ENCODE results near the gene ATF5. TPM values are rescaled to one million over a fixed set of nuclear protein-coding genes. Genes with fewer than 3 reads are reported as not detected.

Gene ATF5
- total and polyA plus RNA-seq, 2 of the 8 experiments (the other 6 are each of a cell fraction or from before 2014, with no cell fraction given) = 6.2 to 13.1 TPM

DNA sequence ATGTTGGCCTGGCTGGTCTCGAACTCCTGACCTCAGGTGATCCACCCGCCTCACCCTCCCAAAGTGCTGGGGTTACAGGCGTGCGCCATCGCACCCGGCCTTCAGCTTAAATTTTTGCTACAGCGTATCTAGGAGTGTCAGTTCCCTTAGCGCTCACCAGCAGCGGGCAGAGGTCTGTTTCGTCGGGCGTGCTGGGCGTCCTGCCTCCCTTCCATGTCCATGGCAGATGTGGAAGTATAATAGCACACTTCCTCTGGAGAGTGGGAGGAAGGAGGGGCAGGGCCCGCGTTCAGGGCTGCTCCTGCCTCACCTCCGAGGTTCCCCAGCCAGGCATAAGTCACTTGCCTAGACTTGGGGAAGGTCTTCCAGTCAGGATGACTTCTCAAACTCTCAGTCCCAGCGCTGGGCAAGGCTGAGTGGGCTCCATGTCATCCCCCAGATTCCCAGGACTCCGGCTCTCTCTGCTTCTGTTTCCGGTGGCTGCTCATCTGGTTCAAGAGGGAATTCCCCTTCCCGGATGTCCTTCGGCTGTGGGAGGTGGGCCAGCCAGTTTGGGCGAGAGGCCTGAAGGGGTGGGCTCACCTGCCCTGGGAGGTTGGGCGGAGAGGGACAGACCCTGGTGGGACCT lies 41.9 kb upstream of the ATF5 start:
- no peak overlapping the region; the same call in 1 of the 2 replicates for H3K18ac ChIP-seq (ENCODE audit: extremely low read depth, low read length)
- no peaks in the 10 kb centered on the region for H3K79me1 ChIP-seq (ENCODE audit: low read depth, low read length)
- H3K23me2 ChIP-seq (ENCODE audit: low read depth, low read length) = peaks cover 2% of the 10 kb centered on the region; the same call in 1 of the 2 replicates
- POLR2A ChIA-PET (ENCODE audit: partially characterized antibody) = interaction anchor here (0.6 to 9.3 kb wide), 8 partner anchors 8 to 42 kb away, joined by 3 to 55 read pairs (median 3); partner anchors contain the start of genes AKT1S1, ATF5, NUP62 and TBC1D17
- no peak overlapping the region for H4K8ac ChIP-seq (ENCODE audit: extremely low read depth, insufficient read depth, low read length)
- no peak overlapping the region for H2BK12ac ChIP-seq (ENCODE audit: low read depth, low read length)
- peaks cover 0 to 8% (median 6%) of the 10 kb centered on the region in 4 experiments; a peak in 4 of 7 replicates for H3K27me3 ChIP-seq (replicated peaks in 1 of 4; ENCODE audit: control insufficient read depth in 3 of 4, extremely low read depth in 1 of 4, insufficient read depth in 3 of 4, low read length in 3 of 4)
- no peak overlapping the region for H2BK20ac ChIP-seq (ENCODE audit: low read length)
- no peak overlapping the region for H3K23ac ChIP-seq (ENCODE audit: insufficient read length)
- H3K4me3 ChIP-seq (ENCODE audit: extremely low read depth in 1 of 4, insufficient read depth in 2 of 4, low read depth in 3 of 4, low read length in 4 of 4) = no peak overlapping the region
- no peak overlapping the region for H2BK15ac ChIP-seq (ENCODE audit: low read length)
- H3K79me2 ChIP-seq (ENCODE audit: control insufficient read depth in 1 of 2, insufficient read depth in 2 of 2, low read length in 2 of 2) = no peaks in the 10 kb centered on the region
- no peak overlapping the region for H2BK5ac ChIP-seq (ENCODE audit: low read depth, low read length)
- H3K9me3 ChIP-seq (ENCODE audit: insufficient read depth in 2 of 2, low read depth in 1 of 2, low read length in 1 of 2) = peaks cover 0 to 10% of the 10 kb centered on the region in 2 experiments; a peak in 3 of 4 replicates
- H3K4me1 ChIP-seq (replicated peaks in 1 of 4; ENCODE audit: control insufficient read depth in 3 of 4, insufficient read depth in 4 of 4, low read length in 3 of 4) = peaks cover 0 to 10% (median 8%) of the 10 kb centered on the region in 4 experiments; a peak in 5 of 7 replicates
- TF ChIP-seq RXRA (IDR thresholded peaks at IDR 0.05; ENCODE audit: insufficient read depth, low read depth, low read length) = no peak
- TF ChIP-seq RBBP5 (IDR thresholded peaks at IDR 0.05; ENCODE audit: borderline replicate concordance, low read depth, low read length) = no peak
- TF ChIP-seq TBP (IDR thresholded peaks at IDR 0.05; ENCODE audit: low read depth, low read length) = no peak
- TF ChIP-seq, protein P1, sequence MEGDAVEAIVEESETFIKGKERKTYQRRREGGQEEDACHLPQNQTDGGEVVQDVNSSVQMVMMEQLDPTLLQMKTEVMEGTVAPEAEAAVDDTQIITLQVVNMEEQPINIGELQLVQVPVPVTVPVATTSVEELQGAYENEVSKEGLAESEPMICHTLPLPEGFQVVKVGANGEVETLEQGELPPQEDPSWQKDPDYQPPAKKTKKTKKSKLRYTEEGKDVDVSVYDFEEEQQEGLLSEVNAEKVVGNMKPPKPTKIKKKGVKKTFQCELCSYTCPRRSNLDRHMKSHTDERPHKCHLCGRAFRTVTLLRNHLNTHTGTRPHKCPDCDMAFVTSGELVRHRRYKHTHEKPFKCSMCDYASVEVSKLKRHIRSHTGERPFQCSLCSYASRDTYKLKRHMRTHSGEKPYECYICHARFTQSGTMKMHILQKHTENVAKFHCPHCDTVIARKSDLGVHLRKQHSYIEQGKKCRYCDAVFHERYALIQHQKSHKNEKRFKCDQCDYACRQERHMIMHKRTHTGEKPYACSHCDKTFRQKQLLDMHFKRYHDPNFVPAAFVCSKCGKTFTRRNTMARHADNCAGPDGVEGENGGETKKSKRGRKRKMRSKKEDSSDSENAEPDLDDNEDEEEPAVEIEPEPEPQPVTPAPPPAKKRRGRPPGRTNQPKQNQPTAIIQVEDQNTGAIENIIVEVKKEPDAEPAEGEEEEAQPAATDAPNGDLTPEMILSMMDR (IDR thresholded peaks at IDR 0.05; ENCODE audit: control extremely low read depth in 1 of 3, insufficient read depth in 1 of 3, low read depth in 1 of 3, low read length in 3 of 3) = no peak
- H2AK5ac ChIP-seq (ENCODE audit: low read depth, low read length) = no peak overlapping the region
- no peak overlapping the region for H2AFZ ChIP-seq (ENCODE audit: low read length)
- H3K9ac ChIP-seq (replicated peaks in 1 of 4; ENCODE audit: extremely low read depth in 1 of 4, low read depth in 3 of 4, low read length in 3 of 4) = no peak overlapping the region
- no peak overlapping the region for H4K5ac ChIP-seq (ENCODE audit: insufficient read length, low read depth, low read length)
- peaks cover 3 to 13% of the 10 kb centered on the region in 2 experiments for H4K20me1 ChIP-seq (replicated peaks in 1 of 2; ENCODE audit: control insufficient read depth in 1 of 2, insufficient read depth in 2 of 2, low read length in 2 of 2)
- H3K36me3 ChIP-seq (ENCODE audit: control insufficient read depth in 2 of 4, insufficient read depth in 4 of 4, low read length in 3 of 4) = peaks cover 18 to 39% (median 25%) of the 10 kb centered on the region in 4 experiments; a peak in 7 of 8 replicates
- H2BK120ac ChIP-seq (replicated peaks; ENCODE audit: low read depth, low read length) = no peak overlapping the region
- no peak overlapping the region for H3K4me2 ChIP-seq (ENCODE audit: insufficient read depth in 1 of 2, low read depth in 2 of 2, low read length in 2 of 2)
- no peak for FAIRE-seq
- no peak overlapping the region for H3K27ac ChIP-seq (ENCODE audit: low read depth, low read length)
- H3K4ac ChIP-seq (replicated peaks; ENCODE audit: insufficient read length, low read depth, low read length) = no peak overlapping the region
- CTCF ChIA-PET (ENCODE audit: partially characterized antibody) = no interaction called here
- no peak for DNase-seq (ENCODE audit: low read depth in 1 of 2, low spot score in 2 of 2)
- no peak overlapping the region for H3K14ac ChIP-seq (ENCODE audit: insufficient read length)
- H3K56ac ChIP-seq (replicated peaks; ENCODE audit: insufficient read length, low read depth, low read length) = no peak overlapping the region
- H4K91ac ChIP-seq (replicated peaks; ENCODE audit: insufficient read length, low read length) = no peak overlapping the region
- 96% methylated on average over 22 of the region's 23 CpGs; no CpG with 5 or more reads in 1 of the 2 experiments for WGBS, 2 experiments (ENCODE audit: extremely low coverage in 1 of 2, insufficient coverage in 1 of 2, insufficient read length in 1 of 2, insufficient replicate concordance in 2 of 2, low coverage in 1 of 2, low lambda C conversion rate in 2 of 2, missing lambda C conversion rate in 1 of 2)

Measured in H1 (cell line).